ENCODE results near the gene STX1B.
A peak's percentile ranks its signal among the peaks of the same experiment; 100 is the strongest.

Gene STX1B

DNA sequence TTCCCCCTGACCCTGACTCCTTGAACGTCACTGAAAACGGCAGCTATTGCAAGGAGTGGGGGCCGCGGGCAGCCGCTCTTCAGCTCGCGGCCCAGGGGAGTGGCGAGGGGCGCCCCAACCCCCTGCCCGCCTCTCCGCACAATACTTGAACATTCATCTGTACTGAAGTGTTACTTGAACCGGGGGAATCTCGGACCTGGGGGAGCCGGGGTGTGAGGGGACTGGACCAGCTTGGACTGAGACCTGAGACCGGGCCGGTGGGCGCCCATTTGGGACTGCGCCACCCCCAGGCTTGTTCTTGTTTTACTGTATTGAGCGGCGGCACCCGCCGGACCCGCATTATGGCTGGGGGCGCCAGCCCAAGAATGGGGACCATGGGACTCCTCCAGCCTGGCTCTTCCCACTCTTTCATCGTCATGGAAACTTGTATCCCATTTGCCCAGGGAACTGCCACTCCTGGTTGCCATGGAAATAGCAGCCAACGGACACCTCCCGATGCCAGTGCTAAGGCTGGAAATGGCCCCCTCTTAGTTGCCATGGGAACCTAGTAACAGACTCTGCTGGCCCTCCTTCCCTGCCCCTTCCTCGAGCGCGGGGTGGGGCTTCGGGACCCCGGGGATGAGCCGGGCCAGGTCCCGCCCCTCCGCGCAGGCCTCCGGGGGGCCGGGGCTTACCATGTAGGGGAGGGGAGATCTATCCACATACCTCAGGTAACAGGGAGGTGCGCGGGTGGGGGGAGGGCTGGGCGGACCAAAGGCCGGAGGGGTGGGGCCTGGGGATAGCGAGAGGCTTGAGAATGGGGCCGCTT lies 62.4 kb downstream of the STX1B start:
- TF ChIP-seq, protein P1, sequence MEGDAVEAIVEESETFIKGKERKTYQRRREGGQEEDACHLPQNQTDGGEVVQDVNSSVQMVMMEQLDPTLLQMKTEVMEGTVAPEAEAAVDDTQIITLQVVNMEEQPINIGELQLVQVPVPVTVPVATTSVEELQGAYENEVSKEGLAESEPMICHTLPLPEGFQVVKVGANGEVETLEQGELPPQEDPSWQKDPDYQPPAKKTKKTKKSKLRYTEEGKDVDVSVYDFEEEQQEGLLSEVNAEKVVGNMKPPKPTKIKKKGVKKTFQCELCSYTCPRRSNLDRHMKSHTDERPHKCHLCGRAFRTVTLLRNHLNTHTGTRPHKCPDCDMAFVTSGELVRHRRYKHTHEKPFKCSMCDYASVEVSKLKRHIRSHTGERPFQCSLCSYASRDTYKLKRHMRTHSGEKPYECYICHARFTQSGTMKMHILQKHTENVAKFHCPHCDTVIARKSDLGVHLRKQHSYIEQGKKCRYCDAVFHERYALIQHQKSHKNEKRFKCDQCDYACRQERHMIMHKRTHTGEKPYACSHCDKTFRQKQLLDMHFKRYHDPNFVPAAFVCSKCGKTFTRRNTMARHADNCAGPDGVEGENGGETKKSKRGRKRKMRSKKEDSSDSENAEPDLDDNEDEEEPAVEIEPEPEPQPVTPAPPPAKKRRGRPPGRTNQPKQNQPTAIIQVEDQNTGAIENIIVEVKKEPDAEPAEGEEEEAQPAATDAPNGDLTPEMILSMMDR (IDR thresholded peaks at IDR 0.05; ENCODE audit: insufficient read depth, low read length, missing control alignments) = no peak
- CTCF ChIA-PET = interaction anchor here (1.0 to 1.7 kb wide), 2 partner anchors 9 to 104 kb away, joined by 3 to 8 read pairs; no protein-coding TSS in a partner anchor
- POLR2A ChIA-PET = no interaction called here
- peak; percentile 79 for DNase-seq (ENCODE audit: low read depth, low spot score)
- peak overlapping the region; percentile 71 for H3K4me3 ChIP-seq (ENCODE audit: low read depth, low read length)

- TF ChIP-seq, protein P1 (IDR thresholded peaks at IDR 0.05; ENCODE audit: insufficient read depth, low read length, missing control alignments) = no peak
- ChIA-PET POLR2A (no interaction called here), CTCF (interaction anchor here (1.0 to 1.7 kb wide), 2 partner anchors 9 to 104 kb away, joined by 3 to 8 read pairs; no protein-coding TSS in a partner anchor)
- no peak overlapping the region for H3K4me3 ChIP-seq (ENCODE audit: low read depth, low read length)
- DNase-seq (ENCODE audit: low read depth, low spot score) = no peak
Measured at GRCh38 chr16:30947541-30947858, 62.9 kb downstream of the STX1B start.

- CTCF ChIA-PET = interaction anchor here (1.0 to 1.7 kb wide), 2 partner anchors 8 to 103 kb away, joined by 3 to 8 read pairs; no protein-coding TSS in a partner anchor
- TF ChIP-seq, protein P1 (IDR thresholded peaks at IDR 0.05; ENCODE audit: insufficient read depth, low read length, missing control alignments) = no peak
- no peak for DNase-seq (ENCODE audit: low read depth, low spot score)
- POLR2A ChIA-PET = interaction anchor here (0.5 kb wide), 1 partner anchor 313 kb away, joined by 3 read pairs; no protein-coding TSS in a partner anchor
- H3K4me3 ChIP-seq (ENCODE audit: low read depth, low read length) = no peak overlapping the region
Measured at GRCh38 chr16:30946671-30947540, 63.5 kb downstream of the STX1B start.

GRCh38 chr16:30944352-30944751 lies 66.1 kb downstream of the STX1B start:
- TF ChIP-seq, protein P1 (IDR thresholded peaks at IDR 0.05; ENCODE audit: insufficient read depth, low read length, missing control alignments) = no peak
- no peak for DNase-seq (ENCODE audit: low read depth, low spot score)
- CTCF ChIA-PET = interaction anchor here (1.0 to 7.6 kb wide), 5 partner anchors 8 to 130 kb away, joined by 3 to 103 read pairs (median 4); partner anchors contain the start of gene ORAI3
- POLR2A ChIA-PET = no interaction called here
- H3K4me3 ChIP-seq (ENCODE audit: low read depth, low read length) = no peak overlapping the region

DNA sequence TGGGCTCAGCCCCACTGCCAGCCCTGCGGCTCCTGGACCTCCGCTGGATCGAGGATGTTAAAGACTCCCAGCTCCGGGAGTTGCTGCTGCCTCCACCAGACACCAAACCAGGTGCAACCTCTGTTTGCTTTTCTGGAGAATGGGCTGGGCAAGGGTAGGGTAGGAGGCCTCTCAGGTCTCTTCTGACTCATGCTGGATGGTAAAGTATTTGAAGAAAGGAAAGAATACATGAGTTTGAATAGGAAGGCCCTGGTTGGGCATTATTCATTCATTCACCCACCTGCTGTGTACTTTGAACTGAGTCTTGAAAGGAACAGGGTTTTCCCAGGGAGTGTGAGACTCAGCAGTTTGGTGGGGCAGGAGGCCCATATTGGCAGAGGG lies 68.0 kb downstream of the STX1B start:
- TF ChIP-seq, protein P1 (IDR thresholded peaks at IDR 0.05; ENCODE audit: insufficient read depth, low read length, missing control alignments) = no peak
- DNase-seq (ENCODE audit: low read depth, low spot score) = no peak
- ChIA-PET POLR2A (interaction anchor here (1.0 to 1.2 kb wide), 2 partner anchors 13 to 137 kb away, joined by 3 read pairs; no protein-coding TSS in a partner anchor), CTCF (interaction anchor here (0.8 to 7.6 kb wide), 20 partner anchors 10 to 926 kb away, joined by 3 to 103 read pairs (median 4); partner anchors contain the start of genes FBXL19 and ORAI3)
- H3K4me3 ChIP-seq (ENCODE audit: low read depth, low read length) = no peak overlapping the region
